ENCODE results near the gene VN1R4. TPM values are rescaled to one million over a fixed set of nuclear protein-coding genes. Genes with fewer than 3 reads are reported as not detected.
"Not testable (repeated sequence)": the region's sequence is repeated elsewhere in the genome, so short reads cannot be mapped to it uniquely, and the experiment has no call there.

Gene VN1R4
- total RNA-seq, 2 donors from 2014 or later = not detected

- peak; percentile 100 for ATAC-seq
- Mint-ChIP-seq H3K4me1 (ENCODE audit: low read depth in 2 of 2) (peaks cover 5 to 7% of the 10 kb centered on the region in 2 donors), H3K9me3 (peaks cover 23% of the 10 kb centered on the region), H3K27ac (peak within 1 kb of the TSS; percentile 58 to 76), H3K27me3 (peaks cover 3 to 14% of the 10 kb centered on the region in 2 donors), H3K36me3 (peaks cover 42% of the 10 kb centered on the region), H3K4me3 (peak within 1 kb of the TSS; percentile 87)
- peak; percentile 91 for DNase-seq (ENCODE audit: low spot score)
Measured at GRCh38 chr19:53254411-53255341, 12.8 kb downstream of the VN1R4 start, which contains the start of gene ZNF677. Gene ZNF677, minus strand, starts transcription at chr19:53254873. Its CDS starts 3,323 bp downstream, at chr19:53251550.

GRCh38 chr19:53246498-53246897, 21.0 kb downstream of the VN1R4 start:
- Mint-ChIP-seq H3K9me3 (peaks cover 28% of the 10 kb centered on the region), H3K4me3 (no peak overlapping the region), H3K36me3 (peaks cover 81% of the 10 kb centered on the region), H3K27me3 (no peaks in the 10 kb centered on the region), H3K27ac (no peak overlapping the region), H3K4me1 (ENCODE audit: low read depth in 2 of 2) (no peaks in the 10 kb centered on the region)
- ATAC-seq (no peak), DNase-seq (ENCODE audit: low spot score) (no peak)

- no peaks in the 10 kb centered on the region for H3K27me3 Mint-ChIP-seq
- H3K27ac Mint-ChIP-seq = no peak overlapping the region
- ATAC-seq = no peak
- H3K9me3 Mint-ChIP-seq = peaks cover 38% of the 10 kb centered on the region
- peaks cover 75% of the 10 kb centered on the region for H3K36me3 Mint-ChIP-seq
- no peak overlapping the region for H3K4me3 Mint-ChIP-seq
- no peak for DNase-seq (ENCODE audit: low spot score)
- no peaks in the 10 kb centered on the region for H3K4me1 Mint-ChIP-seq (ENCODE audit: low read depth in 2 of 2)
Measured at GRCh38 chr19:53237114-53237777, 30.3 kb downstream of the VN1R4 start.

- peaks cover 20% of the 10 kb centered on the region for H3K9me3 Mint-ChIP-seq
- H3K27ac Mint-ChIP-seq = no peak overlapping the region
- no peaks in the 10 kb centered on the region for H3K27me3 Mint-ChIP-seq
- DNase-seq (ENCODE audit: low spot score) = no peak
- H3K4me1 Mint-ChIP-seq (ENCODE audit: low read depth in 2 of 2) = no peaks in the 10 kb centered on the region
- no peak for ATAC-seq
- H3K4me3 Mint-ChIP-seq = no peak overlapping the region
- H3K36me3 Mint-ChIP-seq = peaks cover 44% of the 10 kb centered on the region
Measured at GRCh38 chr19:53224606-53225005, 42.9 kb downstream of the VN1R4 start.

- peaks cover 20% of the 10 kb centered on the region for H3K9me3 Mint-ChIP-seq
- not testable (repeated sequence) for H3K4me3 Mint-ChIP-seq; H3K4me1 Mint-ChIP-seq (ENCODE audit: low read depth in 2 of 2); H3K27me3 Mint-ChIP-seq; DNase-seq (ENCODE audit: low spot score); H3K27ac Mint-ChIP-seq; ATAC-seq
- H3K36me3 Mint-ChIP-seq = peaks cover 46% of the 10 kb centered on the region
Measured at GRCh38 chr19:53222716-53223115, 44.8 kb downstream of the VN1R4 start.

Other genes with a start within 250 kb of the VN1R4 start
- not detected for gene ERVV-2, start 223.0 kb downstream of the VN1R4 start, total RNA-seq
- 10 to 100 TPM; 31.3 to 41.4 TPM for gene ZNF160, start 164.3 kb downstream of the VN1R4 start, total RNA-seq
- gene ZNF415, start 134.8 kb downstream of the VN1R4 start, total RNA-seq = 1 to 10 TPM; 1.1 to 3.2 TPM
- gene ZNF347, start 108.7 kb downstream of the VN1R4 start, total RNA-seq = 10 to 100 TPM in 1 of 2 donors, 1 to 10 TPM in 1; 4.6 to 12.6 TPM
- 1 to 10 TPM; 2.1 to 3.0 TPM for gene ZNF665, start 74.4 kb downstream of the VN1R4 start, total RNA-seq
- gene ZNF677, start 12.8 kb downstream of the VN1R4 start, total RNA-seq = 10 to 100 TPM in 1 of 2 donors, 1 to 10 TPM in 1; 2.2 to 11.2 TPM
- not detected for gene VN1R2, start 9.4 kb downstream of the VN1R4 start, total RNA-seq
- gene ZNF845, start 66.0 kb upstream of the VN1R4 start, total RNA-seq = 1 to 10 TPM; 5.5 to 7.9 TPM
- gene ZNF525, start 98.0 kb upstream of the VN1R4 start, total RNA-seq = 10 to 100 TPM; 12.3 to 18.6 TPM
- 10 to 100 TPM in 1 of 2 donors, 1 to 10 TPM in 1; 7.7 to 13.5 TPM for gene ZNF765, start 127.4 kb upstream of the VN1R4 start, total RNA-seq
- gene ZNF761, start 164.3 kb upstream of the VN1R4 start, total RNA-seq = 10 to 100 TPM; 10.9 to 15.4 TPM
- gene ZNF813, start 200.0 kb upstream of the VN1R4 start, total RNA-seq = 1 to 10 TPM; 3.9 to 6.2 TPM

Data from natural killer cell treated with Interleukin-12 subunit alpha and Interleukin-12 subunit beta and Interleukin-15 and Interleukin-18, amount 100 ng/mL, for 72 hours (primary cell).